Kidney (tissue), 14 donors: ENCODE measurements around the gene PSPN. TPM values are rescaled to one million over a fixed set of nuclear protein-coding genes. Genes with fewer than 3 reads are reported as not detected.
"Not testable (repeated sequence)": the region's sequence is repeated elsewhere in the genome, so short reads cannot be mapped to it uniquely, and the experiment has no call there.

Experiments
- DNase-seq, 5 donors: peaks; one replicate each; pipeline ENCODE4 v3.0.0-alpha.2; 2013 to 2020
- FAIRE-seq: peaks from 2 replicates; lab custom pipeline; 2012; peaks lifted over from hg19 to GRCh38; lab: Jason Lieb, UNC
- H3K27ac ChIP-seq, 2 donors: one replicate each; pipeline ENCODE4 v1.7.0; 2013; ENCODE audit warnings: low read depth in 2 of 2, low read length in 2 of 2, inconsistent platforms in 1 of 2
- H3K27me3 ChIP-seq: one replicate; pipeline ENCODE4 v1.7.1; 2013; ENCODE audit warnings: low read length, inconsistent platforms; ENCODE audit not compliant: control insufficient read depth, insufficient read depth
- H3K36me3 ChIP-seq, 3 donors: one replicate each; pipeline versions ENCODE4 v1.7.0 to v1.7.1; 2013; ENCODE audit warnings: low read length in 3 of 3, control low read depth in 1 of 3, inconsistent platforms in 1 of 3; ENCODE audit not compliant: insufficient read depth in 3 of 3, control insufficient read depth in 2 of 3
- H3K4me1 ChIP-seq, 3 donors: one replicate each; pipeline versions ENCODE4 v1.7.0 to v1.7.1; 2013; ENCODE audit warnings: low read length in 3 of 3, inconsistent platforms in 1 of 3, low read depth in 1 of 3; ENCODE audit not compliant: control insufficient read depth in 2 of 3, insufficient read depth in 2 of 3
- H3K4me3 ChIP-seq, 3 donors: one replicate each; pipeline versions ENCODE4 v1.7.0 to v1.8.1; 2013; ENCODE audit warnings: low read length in 3 of 3, control low read depth in 1 of 3, inconsistent platforms in 1 of 3
- H3K9ac ChIP-seq, 3 donors: one replicate each; pipeline versions ENCODE4 v1.7.0 to v1.7.1; 2013; ENCODE audit warnings: low read length in 3 of 3, control low read depth in 1 of 3, inconsistent platforms in 1 of 3
- H3K9me3 ChIP-seq, 3 donors: one replicate each; pipeline versions ENCODE4 v1.7.0 to v1.7.1; 2013; ENCODE audit warnings: low read length in 3 of 3, control low read depth in 1 of 3, inconsistent platforms in 1 of 3; ENCODE audit not compliant: control insufficient read depth in 2 of 3, insufficient read depth in 1 of 3
- intact Hi-C: fragments of 100-400 bp; cut with DNase I; formaldehyde crosslinking; loops from one replicate; pipeline ENCODE4 v1.11.1; 2022
- polyA plus RNA-seq: library from polyadenylated mRNA; stranded (reverse); fragments of 350-450 nt; fragmentation: Illumina TruSeq; extraction: RNeasy Lipid Tissue Mini Kit (QIAGEN cat#74804); gene quantifications from one replicate; pipeline ENCODE4 v1.2.3, GENCODE V29; 2014; ENCODE audit warnings: low read depth, low replicate concordance; ENCODE audit not compliant: insufficient read depth
- total RNA-seq: library from RNA; stranded (reverse); fragmentation: NEBNext Ultra II Directional; extraction: Animal tissue kit (Norgen Biotek cat#: 25700); gene quantifications from one replicate; pipeline ENCODE4 v1.2.1, GENCODE V29; 2021
- TF ChIP-seq, protein P1 (sequence below): IDR thresholded peaks from 3 replicates; pipeline ENCODE4 v1.5.1; 2012; ENCODE audit warnings: mild to moderate bottlenecking, moderate library complexity, borderline replicate concordance; ENCODE audit not compliant: insufficient read depth; ENCODE audit errors: extremely low read depth
- donor health status: control.
- donor health status: control.
- donor health status: control.
- donor health status: control.
- donor health status: control.
- donor health status: DM: yes; HTN: yes; CAD: no.
- donor health status: Normal renal cell carcinoma (clear cell type).

The PSPN gene
- total and polyA plus RNA-seq, 2 donors from 2014 or later, result 1.9 to 2.0 TPM

DNA sequence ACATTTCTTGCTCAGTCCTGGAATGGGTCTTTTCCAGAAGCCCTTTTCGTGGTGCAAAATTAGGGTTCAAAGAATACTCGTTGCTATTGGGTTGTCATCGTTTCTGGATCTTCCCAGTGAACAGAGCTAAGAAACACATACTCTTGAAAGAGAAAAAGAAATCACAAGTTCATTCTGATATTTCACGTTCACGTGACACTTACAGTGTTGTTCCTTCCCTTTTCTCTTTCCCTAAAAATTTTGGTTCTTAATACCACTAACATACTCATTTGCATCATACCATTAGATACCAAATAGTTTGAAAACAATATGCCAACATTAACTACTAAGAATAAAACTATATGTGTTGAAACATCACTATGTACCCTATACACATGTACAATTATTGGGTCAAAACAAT, 30.7 kb upstream of the PSPN start:
- H3K9me3 ChIP-seq, result no peaks in the 10 kb centered on the region
- DNase-seq, result no peak
- H3K9ac ChIP-seq, result no peak overlapping the region
- TF ChIP-seq, protein P1, sequence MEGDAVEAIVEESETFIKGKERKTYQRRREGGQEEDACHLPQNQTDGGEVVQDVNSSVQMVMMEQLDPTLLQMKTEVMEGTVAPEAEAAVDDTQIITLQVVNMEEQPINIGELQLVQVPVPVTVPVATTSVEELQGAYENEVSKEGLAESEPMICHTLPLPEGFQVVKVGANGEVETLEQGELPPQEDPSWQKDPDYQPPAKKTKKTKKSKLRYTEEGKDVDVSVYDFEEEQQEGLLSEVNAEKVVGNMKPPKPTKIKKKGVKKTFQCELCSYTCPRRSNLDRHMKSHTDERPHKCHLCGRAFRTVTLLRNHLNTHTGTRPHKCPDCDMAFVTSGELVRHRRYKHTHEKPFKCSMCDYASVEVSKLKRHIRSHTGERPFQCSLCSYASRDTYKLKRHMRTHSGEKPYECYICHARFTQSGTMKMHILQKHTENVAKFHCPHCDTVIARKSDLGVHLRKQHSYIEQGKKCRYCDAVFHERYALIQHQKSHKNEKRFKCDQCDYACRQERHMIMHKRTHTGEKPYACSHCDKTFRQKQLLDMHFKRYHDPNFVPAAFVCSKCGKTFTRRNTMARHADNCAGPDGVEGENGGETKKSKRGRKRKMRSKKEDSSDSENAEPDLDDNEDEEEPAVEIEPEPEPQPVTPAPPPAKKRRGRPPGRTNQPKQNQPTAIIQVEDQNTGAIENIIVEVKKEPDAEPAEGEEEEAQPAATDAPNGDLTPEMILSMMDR, result no peak
- H3K36me3 ChIP-seq, result no peaks in the 10 kb centered on the region
- peak; percentile 19 for FAIRE-seq
- H3K4me3 ChIP-seq, result no peak overlapping the region
- no peaks in the 10 kb centered on the region for H3K27me3 ChIP-seq
- H3K27ac ChIP-seq, result no peak overlapping the region
- intact Hi-C loops, result no loop called here
- peaks cover 0 to 2% (median 0%) of the 10 kb centered on the region in 3 donors for H3K4me1 ChIP-seq

DNA sequence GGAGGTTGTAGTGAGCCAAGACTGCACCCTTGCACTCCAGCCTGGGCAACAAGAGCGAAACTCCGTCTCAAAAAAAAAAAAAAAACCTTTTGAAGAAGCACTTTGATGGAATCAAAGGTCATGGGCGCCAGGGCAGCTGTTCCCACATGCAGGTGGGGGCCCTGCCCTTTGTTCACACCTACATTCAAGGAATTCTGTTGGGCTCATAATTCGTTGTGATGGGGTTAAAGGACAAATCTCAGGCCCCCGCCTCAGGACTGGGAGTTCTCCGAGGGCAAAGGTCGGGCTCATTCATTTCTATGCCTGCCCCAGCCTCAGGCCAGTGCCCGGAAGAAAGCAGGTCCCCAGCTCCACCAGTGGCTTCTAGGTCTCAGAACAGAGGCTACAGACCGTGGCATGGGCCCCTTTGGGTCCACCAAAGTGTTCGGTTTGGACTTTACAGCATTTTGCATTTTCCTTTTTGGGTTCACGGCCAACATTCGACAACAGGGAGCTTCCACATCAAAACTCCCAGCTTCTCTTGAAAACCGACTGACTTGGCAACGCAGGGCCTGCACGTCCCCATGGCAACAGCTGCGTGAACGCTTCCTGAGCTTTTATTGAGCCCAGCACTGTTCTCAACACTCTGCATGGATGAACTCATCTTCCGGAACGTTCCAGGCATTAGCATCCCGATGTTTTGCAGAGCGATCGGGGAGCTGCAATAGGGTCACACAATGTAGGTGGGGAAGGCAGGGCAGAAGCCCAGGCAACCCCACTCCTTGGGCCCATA, 27.3 kb upstream of the PSPN start:
- H3K4me1 ChIP-seq, result peaks cover 0 to 2% (median 0%) of the 10 kb centered on the region in 3 donors
- H3K27me3 ChIP-seq, result no peaks in the 10 kb centered on the region
- FAIRE-seq (no peak), DNase-seq (peak in 4 of 5 donors; percentile 67 to 91 (median 78))
- TF ChIP-seq, protein P1, result no peak
- no peak overlapping the region for H3K9ac ChIP-seq
- no peaks in the 10 kb centered on the region for H3K9me3 ChIP-seq
- peak overlapping the region in 1 of 2 donors; percentile 60 for H3K27ac ChIP-seq
- intact Hi-C loops, result no loop called here
- no peaks in the 10 kb centered on the region for H3K36me3 ChIP-seq
- peak overlapping the region in 1 of 3 donors; percentile 8 for H3K4me3 ChIP-seq

DNA sequence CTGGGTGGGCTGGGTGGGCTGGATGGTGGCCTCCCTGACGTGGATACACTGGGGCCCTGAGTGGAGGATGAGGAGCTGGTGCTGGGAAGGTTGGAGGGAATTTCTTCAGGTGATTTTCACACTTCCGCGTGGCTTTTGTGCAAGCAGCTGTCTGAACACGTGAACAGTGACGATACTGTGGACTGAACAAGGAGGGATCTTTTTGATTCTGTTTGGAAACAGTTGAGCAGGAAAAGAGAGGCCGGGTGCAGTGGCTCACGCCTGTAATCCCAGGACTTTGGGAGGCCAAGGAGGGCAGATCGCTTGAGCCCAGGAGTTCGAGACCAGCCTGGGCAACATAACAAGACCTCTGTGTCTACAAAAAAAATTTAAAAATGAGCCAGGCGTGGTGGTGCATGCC, 26.3 kb upstream of the PSPN start:
- Histone ChIP-seq H3K9me3 (no peaks in the 10 kb centered on the region), H3K9ac (no peak overlapping the region), H3K4me1 (peaks cover 0 to 2% (median 0%) of the 10 kb centered on the region in 3 donors), H3K27ac (no peak overlapping the region), H3K27me3 (no peaks in the 10 kb centered on the region), H3K4me3 (no peak overlapping the region), H3K36me3 (no peaks in the 10 kb centered on the region)
- TF ChIP-seq, protein P1, result no peak
- intact Hi-C loops, result no loop called here
- no peak for DNase-seq
- no peak for FAIRE-seq

DNA sequence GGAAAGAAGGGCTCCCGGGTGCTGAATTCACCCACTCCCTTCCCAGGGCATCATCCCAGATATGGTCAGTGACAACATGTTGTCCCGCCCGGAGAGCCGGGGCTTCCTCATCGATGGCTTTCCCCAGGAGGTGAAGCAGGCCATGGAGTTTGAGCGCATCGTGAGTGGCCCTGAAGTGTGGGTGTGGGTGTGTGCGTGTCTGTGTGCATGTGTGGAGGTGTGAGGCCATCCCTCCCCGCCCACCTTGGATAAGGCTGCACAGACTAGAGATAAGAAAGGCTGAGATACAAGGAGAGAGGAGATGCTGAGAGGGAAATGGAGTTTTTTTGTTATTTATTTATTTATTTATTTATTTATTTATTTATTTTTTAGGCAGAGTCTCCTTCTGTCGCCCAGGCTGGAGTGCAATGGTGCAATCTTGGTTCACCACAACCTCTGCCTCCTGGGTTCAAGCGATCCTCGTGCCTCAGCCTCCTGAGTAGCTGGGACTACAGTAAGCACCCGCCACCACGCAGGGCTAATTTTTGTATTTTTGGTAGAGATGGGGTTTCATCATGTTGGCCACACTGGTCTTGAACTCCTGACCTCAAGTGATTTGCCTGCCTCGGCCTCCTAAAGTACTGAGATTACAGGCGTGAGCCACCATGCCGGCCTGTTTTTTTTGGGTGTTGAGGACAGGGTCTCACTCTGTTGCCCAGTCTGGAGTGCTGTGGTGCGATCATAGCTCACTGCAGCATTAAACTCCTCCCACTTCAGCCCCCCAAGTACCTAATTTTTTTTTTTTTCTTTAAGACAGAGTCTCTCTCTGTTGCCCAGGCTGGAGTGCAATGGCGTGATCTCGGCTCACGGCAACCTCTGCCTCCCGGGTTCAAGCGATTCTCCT, 24.6 kb upstream of the PSPN start:
- H3K4me3 ChIP-seq, H3K36me3 ChIP-seq, H3K27me3 ChIP-seq, H3K9ac ChIP-seq, H3K4me1 ChIP-seq, H3K9me3 ChIP-seq, FAIRE-seq, intact Hi-C loops, DNase-seq, H3K27ac ChIP-seq: not testable (repeated sequence)
